ENCODE results near the gene TCFL5. TPM values are rescaled to one million over a fixed set of nuclear protein-coding genes. Genes with fewer than 3 reads are reported as not detected.

Gene TCFL5
- total RNA-seq, 4 donors from 2014 or later: 2.6 to 6.6 (median 5.0) TPM

DNA sequence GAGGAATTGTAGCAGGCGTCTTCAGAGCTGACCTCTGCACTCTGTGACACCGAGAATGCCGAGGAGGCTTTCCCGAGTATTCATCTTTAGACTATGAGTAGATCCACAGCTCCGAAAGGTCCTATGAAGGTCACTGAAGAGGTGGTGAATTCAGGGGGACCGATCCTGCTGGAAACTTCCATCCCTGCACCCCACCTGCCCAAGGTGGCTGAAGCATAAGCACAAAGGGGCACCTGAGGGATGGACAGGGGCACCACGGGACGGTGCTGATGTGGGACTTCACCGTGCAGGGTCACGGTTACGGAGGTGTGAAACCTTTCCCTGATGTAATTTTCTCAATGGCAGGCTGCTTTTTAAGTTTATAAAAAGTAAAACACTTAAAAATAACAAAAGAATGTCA, 40.3 kb upstream of the TCFL5 start:
- no peak for DNase-seq
- H3K4me3 ChIP-seq: no peak overlapping the region
- peaks cover 0 to 48% (median 0%) of the 10 kb centered on the region in 3 donors for H3K36me3 ChIP-seq

DNA sequence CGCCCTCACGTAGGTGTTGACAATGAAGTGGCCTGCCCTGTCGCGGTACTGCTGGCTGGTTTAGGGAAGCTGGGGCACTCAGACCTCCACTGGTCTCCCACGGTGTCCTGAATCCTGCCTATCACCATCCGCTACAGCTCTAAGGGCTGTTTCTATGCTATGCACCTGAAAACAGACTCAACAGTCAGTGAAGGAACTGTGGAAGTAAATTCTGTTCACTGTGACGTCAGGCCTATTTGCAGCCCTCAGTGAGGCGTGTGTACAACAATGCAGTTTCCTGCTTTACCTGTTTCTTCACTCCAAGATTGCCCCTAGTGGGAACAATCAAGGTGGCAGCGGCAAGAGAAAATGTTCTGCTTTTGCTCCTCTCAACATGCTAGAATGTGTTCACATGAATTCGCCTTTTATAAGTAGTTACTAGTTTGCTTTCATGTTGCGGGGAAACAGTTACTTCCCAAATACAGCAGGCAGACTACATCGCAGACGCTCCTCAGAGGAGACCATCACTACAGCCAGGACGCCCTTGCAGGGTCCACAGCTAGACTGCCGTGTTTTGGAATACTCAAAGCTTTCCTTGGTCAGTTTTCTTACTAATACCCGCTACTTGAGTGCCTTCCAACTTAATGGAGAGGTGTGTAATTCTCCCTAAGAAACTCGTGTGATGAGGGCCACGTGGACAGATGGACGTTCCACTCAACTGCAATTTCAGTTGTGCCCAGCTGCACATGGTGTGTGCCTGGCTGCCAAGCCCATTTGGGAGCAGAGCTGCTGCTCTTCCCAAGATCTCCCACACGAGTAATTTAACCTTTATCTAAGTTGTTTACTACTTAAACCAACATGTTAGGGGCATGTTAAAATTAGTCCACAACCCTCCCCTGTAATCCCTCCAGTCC, 39.3 kb upstream of the TCFL5 start:
- Histone ChIP-seq H3K27me3 (no peaks in the 10 kb centered on the region), H3K4me1 (peaks cover 4 to 28% (median 12%) of the 10 kb centered on the region in 4 donors), H3K36me3 (peaks cover 0 to 48% (median 0%) of the 10 kb centered on the region in 3 donors), H3K4me3 (no peak overlapping the region), H3K27ac (peak overlapping the region; percentile 5 to 38 (median 18)), H3K9me3 (no peaks in the 10 kb centered on the region)
- TF ChIP-seq, protein P1, sequence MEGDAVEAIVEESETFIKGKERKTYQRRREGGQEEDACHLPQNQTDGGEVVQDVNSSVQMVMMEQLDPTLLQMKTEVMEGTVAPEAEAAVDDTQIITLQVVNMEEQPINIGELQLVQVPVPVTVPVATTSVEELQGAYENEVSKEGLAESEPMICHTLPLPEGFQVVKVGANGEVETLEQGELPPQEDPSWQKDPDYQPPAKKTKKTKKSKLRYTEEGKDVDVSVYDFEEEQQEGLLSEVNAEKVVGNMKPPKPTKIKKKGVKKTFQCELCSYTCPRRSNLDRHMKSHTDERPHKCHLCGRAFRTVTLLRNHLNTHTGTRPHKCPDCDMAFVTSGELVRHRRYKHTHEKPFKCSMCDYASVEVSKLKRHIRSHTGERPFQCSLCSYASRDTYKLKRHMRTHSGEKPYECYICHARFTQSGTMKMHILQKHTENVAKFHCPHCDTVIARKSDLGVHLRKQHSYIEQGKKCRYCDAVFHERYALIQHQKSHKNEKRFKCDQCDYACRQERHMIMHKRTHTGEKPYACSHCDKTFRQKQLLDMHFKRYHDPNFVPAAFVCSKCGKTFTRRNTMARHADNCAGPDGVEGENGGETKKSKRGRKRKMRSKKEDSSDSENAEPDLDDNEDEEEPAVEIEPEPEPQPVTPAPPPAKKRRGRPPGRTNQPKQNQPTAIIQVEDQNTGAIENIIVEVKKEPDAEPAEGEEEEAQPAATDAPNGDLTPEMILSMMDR (IDR thresholded peaks at IDR 0.05): peak in 4 of 6 experiments; percentile 6 to 50 (median 42)
- no peak for TF ChIP-seq POLR2A (IDR thresholded peaks at IDR 0.05)
- DNase-seq: no peak

More for the DNA sequence above, 40.3 kb upstream of the TCFL5 start:
- H3K27ac ChIP-seq: no peak overlapping the region
- H3K9me3 ChIP-seq: no peaks in the 10 kb centered on the region
- TF ChIP-seq, protein P1 (IDR thresholded peaks at IDR 0.05): no peak
- no peak for TF ChIP-seq POLR2A (IDR thresholded peaks at IDR 0.05)
- H3K27me3 ChIP-seq: no peaks in the 10 kb centered on the region
- peaks cover 4 to 28% (median 12%) of the 10 kb centered on the region in 4 donors for H3K4me1 ChIP-seq

DNA sequence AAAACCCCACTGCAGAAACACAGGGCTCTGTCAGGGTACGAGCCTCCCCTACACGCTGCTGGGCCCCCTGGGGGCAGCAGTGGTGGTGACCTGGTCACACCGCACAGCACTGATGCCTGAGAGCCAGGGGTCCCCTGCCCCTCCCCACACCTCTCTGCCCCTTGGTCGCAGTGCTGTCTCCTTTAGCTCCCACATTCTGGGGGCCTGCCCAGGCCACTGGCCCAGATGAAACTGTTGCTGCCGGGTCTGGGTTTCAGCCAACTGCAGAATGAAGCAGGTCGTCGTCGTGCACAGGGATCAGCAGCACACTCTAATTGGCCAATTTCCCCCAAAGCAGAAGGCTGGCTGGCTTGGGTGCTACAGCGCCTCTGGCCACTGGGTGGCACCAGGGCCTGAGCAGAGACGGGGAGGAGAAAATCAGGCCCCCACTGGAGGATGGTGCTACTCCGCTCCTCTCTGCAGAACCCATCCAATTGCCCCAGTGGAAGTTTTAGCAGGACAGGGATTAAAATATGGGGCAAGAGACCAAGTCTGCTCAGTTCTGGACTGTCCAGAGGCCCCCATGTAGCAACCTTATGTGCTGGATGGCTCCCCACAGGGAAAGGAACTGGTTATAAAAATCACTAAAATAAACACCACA, 38.5 kb upstream of the TCFL5 start:
- TF ChIP-seq, protein P1 (IDR thresholded peaks at IDR 0.05): peak; percentile 88 to 94 (median 92)
- peak in 1 of 2 donors; percentile 30 for TF ChIP-seq POLR2A (IDR thresholded peaks at IDR 0.05)
- H3K27me3 ChIP-seq: no peaks in the 10 kb centered on the region
- peaks cover 0 to 48% (median 0%) of the 10 kb centered on the region in 3 donors for H3K36me3 ChIP-seq
- peaks cover 4 to 28% (median 12%) of the 10 kb centered on the region in 4 donors for H3K4me1 ChIP-seq
- H3K9me3 ChIP-seq: no peaks in the 10 kb centered on the region
- H3K4me3 ChIP-seq: no peak overlapping the region
- H3K27ac ChIP-seq: peak overlapping the region; percentile 5 to 38 (median 18)
- peak; percentile 74 to 89 (median 82) for DNase-seq

DNA sequence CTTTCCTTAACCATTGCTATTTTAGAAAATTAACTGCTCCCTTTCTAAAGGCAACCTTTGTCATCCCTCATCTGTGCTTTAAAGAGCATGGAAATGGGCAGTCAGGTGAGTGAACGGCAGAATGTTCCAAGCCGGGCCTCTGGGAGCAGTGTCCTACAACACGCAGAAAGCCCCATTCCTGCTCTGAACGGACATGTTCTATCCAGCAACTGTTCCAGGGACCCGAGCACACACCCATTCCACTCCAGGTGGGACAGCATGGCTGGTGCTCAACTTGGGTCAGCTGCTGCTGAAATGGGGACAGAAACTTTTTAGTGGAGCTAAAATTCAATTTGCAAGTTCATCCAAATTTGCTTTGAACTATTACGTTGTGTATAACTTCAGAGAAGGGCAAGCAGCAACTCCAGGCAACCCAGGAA, 38.0 kb upstream of the TCFL5 start:
- Histone ChIP-seq H3K27me3 (no peaks in the 10 kb centered on the region), H3K36me3 (peaks cover 0 to 47% (median 0%) of the 10 kb centered on the region in 3 donors), H3K27ac (peak overlapping the region in 3 of 4 donors; percentile 5 to 38 (median 31)), H3K9me3 (no peaks in the 10 kb centered on the region), H3K4me1 (peaks cover 4 to 28% (median 12%) of the 10 kb centered on the region in 4 donors), H3K4me3 (no peak overlapping the region)
- DNase-seq: no peak
- no peak for TF ChIP-seq POLR2A (IDR thresholded peaks at IDR 0.05)
- TF ChIP-seq, protein P1 (IDR thresholded peaks at IDR 0.05): peak in 3 of 6 experiments; percentile 8 to 26 (median 16)

DNA sequence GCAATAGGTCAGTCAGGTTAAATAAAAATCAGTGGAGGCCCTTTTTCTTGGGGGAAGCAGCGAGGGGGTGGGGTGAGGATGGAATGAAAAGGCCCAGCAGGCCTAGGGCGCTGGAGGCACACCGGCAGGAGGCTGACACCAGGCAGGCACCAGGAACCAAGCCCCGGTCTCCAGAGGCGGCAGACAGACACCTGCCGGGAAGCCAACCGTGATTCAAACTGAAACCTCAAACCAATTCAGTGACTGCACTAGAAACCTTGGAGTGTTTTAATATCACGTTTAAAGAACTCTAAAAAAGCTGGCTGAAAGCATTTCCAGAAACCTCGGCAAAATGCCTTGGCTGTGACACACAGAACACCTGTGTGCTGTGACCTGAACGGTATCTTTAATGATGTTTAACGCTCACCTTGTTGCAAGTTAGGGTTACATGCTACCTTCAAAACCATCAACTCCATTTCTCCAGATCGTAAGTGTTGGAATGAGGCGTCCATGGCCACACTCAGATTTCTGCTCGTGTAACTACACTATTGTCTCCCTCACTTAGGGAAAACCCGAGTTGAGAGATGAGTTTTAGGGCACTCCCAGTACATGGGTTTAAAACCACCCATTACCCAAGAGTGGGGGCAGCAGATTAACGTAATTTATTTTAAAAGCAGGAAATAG, 37.5 kb upstream of the TCFL5 start:
- H3K27me3 ChIP-seq: no peaks in the 10 kb centered on the region
- H3K4me1 ChIP-seq: peaks cover 4 to 28% (median 12%) of the 10 kb centered on the region in 4 donors
- H3K27ac ChIP-seq: no peak overlapping the region

More for the DNA sequence above, 37.5 kb upstream of the TCFL5 start:
- H3K36me3 ChIP-seq: peaks cover 0 to 48% (median 0%) of the 10 kb centered on the region in 3 donors
- TF ChIP-seq POLR2A (IDR thresholded peaks at IDR 0.05): no peak
- TF ChIP-seq, protein P1 (IDR thresholded peaks at IDR 0.05): no peak
- H3K9me3 ChIP-seq: no peaks in the 10 kb centered on the region
- no peak for DNase-seq
- H3K4me3 ChIP-seq: no peak overlapping the region

Data from Peyer's patch (tissue), 4 donors.